Measurements from ENCODE around the gene NEGR1. TPM values are rescaled to one million over a fixed set of nuclear protein-coding genes. Genes with fewer than 3 reads are reported as not detected.

NEGR1 gene
- total RNA-seq, 2 experiments from 2014 or later: not detected

DNA sequence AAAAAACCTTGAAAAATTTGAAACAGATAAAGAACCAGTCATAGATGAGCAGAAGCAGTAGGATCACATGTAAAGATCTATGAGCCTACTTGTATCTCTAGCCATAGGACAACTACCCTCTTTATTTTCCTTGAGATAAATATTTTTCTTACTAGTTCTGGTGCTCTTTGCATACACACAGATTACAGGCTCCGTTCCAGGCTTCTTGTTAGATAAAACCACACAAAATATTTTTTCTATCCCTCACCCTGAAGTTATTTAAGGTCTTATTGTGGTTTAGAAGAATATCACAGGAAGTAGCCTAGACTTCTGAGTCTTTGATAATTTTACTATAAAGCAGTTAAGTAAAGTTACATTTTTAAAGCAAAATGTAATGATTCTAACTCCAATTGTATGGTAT, 512.2 kb downstream of the NEGR1 start:
- no peak overlapping the region for H3K4me3 Mint-ChIP-seq
- H3K27ac Mint-ChIP-seq: no peak overlapping the region
- TF ChIP-seq, protein P1, sequence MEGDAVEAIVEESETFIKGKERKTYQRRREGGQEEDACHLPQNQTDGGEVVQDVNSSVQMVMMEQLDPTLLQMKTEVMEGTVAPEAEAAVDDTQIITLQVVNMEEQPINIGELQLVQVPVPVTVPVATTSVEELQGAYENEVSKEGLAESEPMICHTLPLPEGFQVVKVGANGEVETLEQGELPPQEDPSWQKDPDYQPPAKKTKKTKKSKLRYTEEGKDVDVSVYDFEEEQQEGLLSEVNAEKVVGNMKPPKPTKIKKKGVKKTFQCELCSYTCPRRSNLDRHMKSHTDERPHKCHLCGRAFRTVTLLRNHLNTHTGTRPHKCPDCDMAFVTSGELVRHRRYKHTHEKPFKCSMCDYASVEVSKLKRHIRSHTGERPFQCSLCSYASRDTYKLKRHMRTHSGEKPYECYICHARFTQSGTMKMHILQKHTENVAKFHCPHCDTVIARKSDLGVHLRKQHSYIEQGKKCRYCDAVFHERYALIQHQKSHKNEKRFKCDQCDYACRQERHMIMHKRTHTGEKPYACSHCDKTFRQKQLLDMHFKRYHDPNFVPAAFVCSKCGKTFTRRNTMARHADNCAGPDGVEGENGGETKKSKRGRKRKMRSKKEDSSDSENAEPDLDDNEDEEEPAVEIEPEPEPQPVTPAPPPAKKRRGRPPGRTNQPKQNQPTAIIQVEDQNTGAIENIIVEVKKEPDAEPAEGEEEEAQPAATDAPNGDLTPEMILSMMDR (IDR thresholded peaks at IDR 0.05): no peak
- ChIA-PET POLR2A (no interaction called here), CTCF (no interaction called here)
- no peaks in the 10 kb centered on the region for H3K4me1 Mint-ChIP-seq (ENCODE audit: low read depth)
- H3K9me3 Mint-ChIP-seq: peaks cover 1% of the 10 kb centered on the region
- ATAC-seq: no peak
- H3K36me3 Mint-ChIP-seq (ENCODE audit: low read depth): no peaks in the 10 kb centered on the region
- DNase-seq: no peak
- intact Hi-C loops (cut with micrococcal nuclease): no loop called here
- no peaks in the 10 kb centered on the region for H3K27me3 Mint-ChIP-seq

DNA sequence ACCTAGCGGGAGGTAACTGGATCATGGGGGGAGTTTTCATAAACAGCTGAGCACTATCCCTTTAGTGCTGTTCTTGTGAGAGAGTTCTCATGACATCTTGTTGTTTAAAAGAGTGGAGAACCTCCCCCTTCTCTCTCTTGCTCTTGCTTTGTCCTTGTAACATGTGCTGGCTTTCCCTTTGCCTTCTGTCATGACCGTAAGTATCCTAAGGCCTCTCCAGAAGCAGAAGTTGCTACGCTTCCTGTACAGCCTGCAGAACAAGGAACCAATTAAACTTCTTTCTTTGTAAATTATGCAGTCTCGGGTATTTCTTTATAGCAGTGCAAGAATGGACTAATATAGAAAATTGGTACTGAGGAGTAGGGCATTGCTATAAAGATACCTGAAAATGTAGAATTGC, 515.6 kb downstream of the NEGR1 start:
- H3K36me3 Mint-ChIP-seq (ENCODE audit: low read depth): no peaks in the 10 kb centered on the region
- intact Hi-C loops (cut with micrococcal nuclease): no loop called here
- H3K4me3 Mint-ChIP-seq: no peak overlapping the region
- POLR2A ChIA-PET: no interaction called here
- H3K27me3 Mint-ChIP-seq: no peaks in the 10 kb centered on the region
- DNase-seq (no peak), ATAC-seq (no peak)
- H3K27ac Mint-ChIP-seq: no peak overlapping the region
- peaks cover 1% of the 10 kb centered on the region for H3K9me3 Mint-ChIP-seq
- TF ChIP-seq, protein P1 (IDR thresholded peaks at IDR 0.05): no peak
- CTCF ChIA-PET: no interaction called here
- H3K4me1 Mint-ChIP-seq (ENCODE audit: low read depth): no peaks in the 10 kb centered on the region

DNA sequence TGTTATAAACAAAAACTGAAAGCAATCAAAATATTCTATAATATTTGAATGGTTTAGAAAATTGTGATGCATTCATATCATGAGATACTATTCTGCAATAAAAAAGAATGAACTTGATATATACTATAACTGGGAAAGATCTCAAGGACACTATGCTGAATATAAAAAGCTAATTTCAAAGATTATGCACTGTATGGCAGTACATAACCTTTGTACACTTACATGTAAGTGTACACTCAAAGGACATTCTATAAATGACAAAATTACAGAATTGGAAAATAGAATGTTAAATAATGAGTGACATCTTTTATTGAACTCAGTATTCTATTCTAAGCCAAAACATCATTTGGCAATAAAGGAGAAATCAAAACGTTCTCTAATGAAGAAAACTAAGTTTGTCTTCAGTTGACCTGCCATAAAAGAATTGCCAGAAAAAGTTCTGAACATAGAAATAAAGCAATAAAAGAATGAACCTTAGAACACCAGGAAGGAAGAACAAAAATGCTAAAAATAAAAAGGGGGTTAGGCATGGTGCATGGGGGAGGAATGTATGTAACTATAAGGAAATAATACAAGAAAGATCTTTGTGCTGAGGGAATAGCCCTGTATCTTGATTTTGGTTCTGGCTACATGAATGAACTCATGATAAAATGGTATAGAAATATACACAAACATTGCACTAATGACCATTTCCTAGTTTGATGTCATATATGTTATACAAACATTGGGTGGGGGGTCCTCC, 519.7 kb downstream of the NEGR1 start:
- DNase-seq (no peak), ATAC-seq (no peak)
- intact Hi-C loops (cut with micrococcal nuclease): no loop called here
- H3K4me1 Mint-ChIP-seq (ENCODE audit: low read depth): no peaks in the 10 kb centered on the region
- H3K27me3 Mint-ChIP-seq: no peaks in the 10 kb centered on the region
- CTCF ChIA-PET: no interaction called here
- TF ChIP-seq, protein P1 (IDR thresholded peaks at IDR 0.05): no peak
- no peak overlapping the region for H3K27ac Mint-ChIP-seq
- no peak overlapping the region for H3K4me3 Mint-ChIP-seq
- peaks cover 1% of the 10 kb centered on the region for H3K9me3 Mint-ChIP-seq
- no peaks in the 10 kb centered on the region for H3K36me3 Mint-ChIP-seq (ENCODE audit: low read depth)
- POLR2A ChIA-PET: no interaction called here

DNA sequence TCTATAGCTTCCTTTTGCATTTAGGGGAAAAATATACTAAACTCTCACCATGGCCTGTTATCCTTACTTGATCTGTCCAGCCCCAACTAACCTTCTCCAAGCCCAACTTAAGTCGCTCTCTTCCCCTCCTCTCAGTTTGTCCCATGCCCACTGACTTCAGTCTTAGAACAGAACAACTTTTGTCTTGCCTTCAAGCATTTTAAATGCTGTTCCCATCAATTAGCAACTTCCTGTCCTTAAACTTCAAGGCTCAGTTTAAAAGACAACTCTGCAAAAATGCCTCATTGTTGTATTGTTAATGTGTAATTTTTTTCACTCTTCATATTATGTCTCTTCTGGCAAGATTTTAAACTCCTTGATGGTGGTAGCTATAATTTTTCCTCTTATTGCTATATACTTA, 526.9 kb downstream of the NEGR1 start:
- H3K4me1 Mint-ChIP-seq (ENCODE audit: low read depth): no peaks in the 10 kb centered on the region
- no peak overlapping the region for H3K4me3 Mint-ChIP-seq
- ATAC-seq: no peak
- POLR2A ChIA-PET: no interaction called here
- H3K27me3 Mint-ChIP-seq: no peaks in the 10 kb centered on the region
- H3K27ac Mint-ChIP-seq: no peak overlapping the region
- H3K36me3 Mint-ChIP-seq (ENCODE audit: low read depth): no peaks in the 10 kb centered on the region
- H3K9me3 Mint-ChIP-seq: no peaks in the 10 kb centered on the region
- CTCF ChIA-PET: no interaction called here
- DNase-seq: no peak
- TF ChIP-seq, protein P1 (IDR thresholded peaks at IDR 0.05): no peak
- intact Hi-C loops (cut with micrococcal nuclease): no loop called here

DNA sequence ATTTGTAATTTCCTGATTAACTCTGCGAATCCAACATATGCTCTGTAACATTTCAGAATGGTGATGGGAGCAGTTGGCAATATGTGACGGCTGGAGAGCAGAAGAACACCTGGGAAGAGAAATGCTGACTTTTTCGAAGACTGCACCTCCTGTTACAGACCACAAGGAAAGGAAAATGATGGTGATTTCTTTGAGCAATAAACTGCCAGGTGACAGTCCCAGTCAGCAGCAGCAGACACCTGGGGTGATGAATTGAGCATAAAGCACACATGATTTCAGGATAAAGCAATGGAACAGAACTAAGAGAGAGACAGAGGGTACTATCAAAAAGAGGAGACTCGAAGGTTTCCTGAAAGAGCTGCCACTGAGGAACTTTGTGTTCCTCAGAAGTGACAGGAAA, 528.6 kb downstream of the NEGR1 start:
- POLR2A ChIA-PET: no interaction called here
- DNase-seq (no peak), ATAC-seq (no peak)
- Mint-ChIP-seq H3K36me3 (ENCODE audit: low read depth) (no peaks in the 10 kb centered on the region), H3K27me3 (no peaks in the 10 kb centered on the region), H3K9me3 (peaks cover 3% of the 10 kb centered on the region), H3K4me3 (no peak overlapping the region), H3K4me1 (ENCODE audit: low read depth) (no peaks in the 10 kb centered on the region), H3K27ac (no peak overlapping the region)
- intact Hi-C loops (cut with micrococcal nuclease): no loop called here
- CTCF ChIA-PET: no interaction called here
- TF ChIP-seq, protein P1 (IDR thresholded peaks at IDR 0.05): no peak
